Gastroesophageal sphincter (tissue), 4 donors: Measurements from ENCODE around the gene HIVEP3. TPM values are rescaled to one million over a fixed set of nuclear protein-coding genes. Genes with fewer than 3 reads are reported as not detected.

ENCODE experiments used
- ATAC-seq: fragments of 150-250 bp; one replicate; pipeline ENCODE4 v1.9.1; 2016; ENCODE audit warnings: mild to moderate bottlenecking, moderate library complexity
- H3K27ac ChIP-seq, 4 donors: fragments of 200-600 bp; sonication (generic) in 3 of 4; 1 replicate in 3 of 4; 2 replicates in 1 of 4; pipeline ENCODE4 v1.5.1; 2016 to 2019
- H3K27me3 ChIP-seq: fragments of 200-600 bp; sonication (generic); one replicate; pipeline ENCODE4 v1.5.1; 2019
- H3K36me3 ChIP-seq, 2 donors: fragments of 200-600 bp; sonication (generic); one replicate each; pipeline ENCODE4 v1.5.1; 2019; ENCODE audit warnings: control low read depth in 1 of 2
- H3K4me1 ChIP-seq, 3 donors: fragments of 200-600 bp; sonication (generic); 1 replicate in 2 of 3; 2 replicates in 1 of 3; pipeline ENCODE4 v1.5.1; 2016 to 2019; ENCODE audit warnings: control low read depth in 2 of 3
- H3K4me3 ChIP-seq, 2 donors: fragments of 200-600 bp; sonication (generic); one replicate each; pipeline ENCODE4 v1.5.1; 2019; ENCODE audit warnings: mild to moderate bottlenecking in 1 of 2, moderate library complexity in 1 of 2
- H3K9me3 ChIP-seq, 3 donors: fragments of 200-600 bp; sonication (generic); one replicate each; pipeline ENCODE4 v1.5.1; 2017 to 2019; ENCODE audit warnings: control low read depth in 2 of 3
- EP300 ChIP-seq: sonication (generic); formaldehyde crosslinking; IDR thresholded peaks from one replicate; pipeline ENCODE4 v1.6.1; 2017; ENCODE audit warnings: antibody characterized with exemption, mild to moderate bottlenecking
- POLR2A ChIP-seq, 2 donors: fragments of 450-650 bp; IDR thresholded peaks; one replicate each; pipeline ENCODE4 v1.6.1; 2017; ENCODE audit warnings: antibody characterized with exemption in 2 of 2, mild to moderate bottlenecking in 2 of 2, moderate library complexity in 1 of 2
- POLR2AphosphoS5 ChIP-seq: sonication (generic); formaldehyde crosslinking; IDR thresholded peaks from one replicate; pipeline ENCODE4 v1.6.1; 2017; ENCODE audit warnings: antibody characterized with exemption
- WGBS, 2 donors: methylation state at CpG; one replicate each; pipeline ENCODE4 v1.1.5; 2018; ENCODE audit warnings: low coverage in 1 of 2; 5-methylcytosine and 5-hydroxymethylcytosine counted together
- total RNA-seq, 4 donors: library from RNA; depleted of rRNA; stranded (reverse); fragments of >200 nt; gene quantifications; one replicate each; pipeline ENCODE4 v1.1.0, GENCODE V29; 2016
- TF ChIP-seq, protein P1 (sequence below), 4 experiments: fragments of 200-600 bp in 2 of 4; fragments of 450-650 bp in 2 of 4; sonication (generic) in 1 of 4; IDR thresholded peaks; one replicate each; pipeline ENCODE4 v1.5.1; 2017 to 2019; ENCODE audit warnings: antibody characterized with exemption in 4 of 4, mild to moderate bottlenecking in 2 of 4, moderate library complexity in 2 of 4

Gene HIVEP3
- total RNA-seq, 4 donors from 2014 or later: 1.9 to 3.8 (median 2.8) TPM

GRCh38 chr1:41724926-41725325 is 193.8 kb downstream of the HIVEP3 start:
- Histone ChIP-seq H3K36me3 (no peaks in the 10 kb centered on the region), H3K9me3 (no peaks in the 10 kb centered on the region), H3K27ac (no peak overlapping the region), H3K4me3 (no peak overlapping the region), H3K4me1 (peaks cover 0 to 29% (median 0%) of the 10 kb centered on the region in 3 donors), H3K27me3 (no peaks in the 10 kb centered on the region)
- TF ChIP-seq EP300: no peak
- TF ChIP-seq POLR2AphosphoS5: no peak
- TF ChIP-seq POLR2A (IDR thresholded peaks at IDR 0.05): no peak
- TF ChIP-seq, protein P1, sequence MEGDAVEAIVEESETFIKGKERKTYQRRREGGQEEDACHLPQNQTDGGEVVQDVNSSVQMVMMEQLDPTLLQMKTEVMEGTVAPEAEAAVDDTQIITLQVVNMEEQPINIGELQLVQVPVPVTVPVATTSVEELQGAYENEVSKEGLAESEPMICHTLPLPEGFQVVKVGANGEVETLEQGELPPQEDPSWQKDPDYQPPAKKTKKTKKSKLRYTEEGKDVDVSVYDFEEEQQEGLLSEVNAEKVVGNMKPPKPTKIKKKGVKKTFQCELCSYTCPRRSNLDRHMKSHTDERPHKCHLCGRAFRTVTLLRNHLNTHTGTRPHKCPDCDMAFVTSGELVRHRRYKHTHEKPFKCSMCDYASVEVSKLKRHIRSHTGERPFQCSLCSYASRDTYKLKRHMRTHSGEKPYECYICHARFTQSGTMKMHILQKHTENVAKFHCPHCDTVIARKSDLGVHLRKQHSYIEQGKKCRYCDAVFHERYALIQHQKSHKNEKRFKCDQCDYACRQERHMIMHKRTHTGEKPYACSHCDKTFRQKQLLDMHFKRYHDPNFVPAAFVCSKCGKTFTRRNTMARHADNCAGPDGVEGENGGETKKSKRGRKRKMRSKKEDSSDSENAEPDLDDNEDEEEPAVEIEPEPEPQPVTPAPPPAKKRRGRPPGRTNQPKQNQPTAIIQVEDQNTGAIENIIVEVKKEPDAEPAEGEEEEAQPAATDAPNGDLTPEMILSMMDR (IDR thresholded peaks at IDR 0.05): no peak
- ATAC-seq: no peak
- 91% methylated on average over 3 of the region's 3 CpGs; no CpG with 5 or more reads in 1 of the 2 donors for WGBS, 2 donors

DNA sequence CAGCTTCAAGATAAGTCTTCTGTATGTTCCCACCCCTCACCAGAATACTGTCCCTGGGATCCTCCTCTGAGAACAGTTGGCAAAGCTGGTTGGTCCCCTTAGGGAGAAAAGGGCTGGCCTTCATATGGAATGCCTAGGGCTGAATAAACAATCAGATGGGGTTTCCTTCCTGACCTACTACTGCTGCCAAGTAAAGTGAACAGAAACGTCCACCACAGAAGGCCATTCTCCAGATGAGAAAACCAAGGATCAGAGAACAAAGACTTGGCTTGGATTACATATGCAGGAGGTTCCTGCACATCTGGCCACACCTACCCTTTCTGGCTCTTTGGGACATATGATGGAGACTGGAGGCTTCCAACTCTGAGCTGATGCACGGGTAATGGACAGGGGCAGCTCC is 194.5 kb downstream of the HIVEP3 start:
- H3K27ac ChIP-seq: no peak overlapping the region
- TF ChIP-seq, protein P1 (IDR thresholded peaks at IDR 0.05): no peak
- no peak for TF ChIP-seq EP300
- no peak for TF ChIP-seq POLR2A (IDR thresholded peaks at IDR 0.05)
- TF ChIP-seq POLR2AphosphoS5: no peak
- H3K4me3 ChIP-seq: no peak overlapping the region
- no peak for ATAC-seq
- H3K9me3 ChIP-seq: no peaks in the 10 kb centered on the region
- no peaks in the 10 kb centered on the region for H3K27me3 ChIP-seq
- 60% methylated on average over 1 of the region's 2 CpGs; no CpG with 5 or more reads in 1 of the 2 donors for WGBS, 2 donors
- H3K4me1 ChIP-seq: peaks cover 0 to 29% (median 0%) of the 10 kb centered on the region in 3 donors
- no peaks in the 10 kb centered on the region for H3K36me3 ChIP-seq

DNA sequence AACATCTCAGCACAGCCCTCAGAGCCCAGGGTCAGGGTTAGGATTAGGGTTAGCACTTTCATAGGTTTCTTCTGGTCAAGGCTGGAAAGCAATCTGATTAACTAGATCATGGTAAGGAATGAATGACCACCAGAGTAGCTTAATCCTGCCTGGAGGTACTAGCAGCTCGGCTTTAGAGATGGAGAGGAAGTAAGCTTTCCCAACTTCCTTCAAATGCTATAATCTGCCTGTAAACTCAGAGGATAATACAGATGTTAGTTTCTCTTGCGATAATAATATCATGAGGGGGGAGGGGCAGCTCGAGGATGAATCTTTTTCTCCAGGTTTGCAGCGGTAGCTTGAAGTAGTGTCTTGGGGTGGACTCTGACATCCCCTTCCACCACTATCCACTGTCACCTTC is 194.9 kb downstream of the HIVEP3 start:
- 42 to 66% methylated on average over 4 of the region's 4 CpGs for WGBS, 2 donors
- H3K27me3 ChIP-seq: no peaks in the 10 kb centered on the region
- no peak overlapping the region for H3K27ac ChIP-seq
- ATAC-seq: no peak
- no peaks in the 10 kb centered on the region for H3K9me3 ChIP-seq
- TF ChIP-seq, protein P1 (IDR thresholded peaks at IDR 0.05): no peak
- TF ChIP-seq POLR2A (IDR thresholded peaks at IDR 0.05): no peak
- TF ChIP-seq EP300: no peak
- no peak for TF ChIP-seq POLR2AphosphoS5
- H3K4me3 ChIP-seq: no peak overlapping the region
- H3K36me3 ChIP-seq: no peaks in the 10 kb centered on the region
- H3K4me1 ChIP-seq: peaks cover 0 to 28% (median 0%) of the 10 kb centered on the region in 3 donors

GRCh38 chr1:41722184-41722583 is 196.5 kb downstream of the HIVEP3 start:
- H3K4me3 ChIP-seq: no peak overlapping the region
- peaks cover 0 to 12% (median 0%) of the 10 kb centered on the region in 3 donors for H3K4me1 ChIP-seq
- no peaks in the 10 kb centered on the region for H3K9me3 ChIP-seq
- 75% methylated on average over 1 of the region's 1 CpG; no CpG with 5 or more reads in 1 of the 2 donors for WGBS, 2 donors
- TF ChIP-seq EP300: no peak
- no peak for TF ChIP-seq POLR2AphosphoS5
- TF ChIP-seq POLR2A (IDR thresholded peaks at IDR 0.05): no peak
- TF ChIP-seq, protein P1 (IDR thresholded peaks at IDR 0.05): no peak
- no peaks in the 10 kb centered on the region for H3K36me3 ChIP-seq
- no peak for ATAC-seq
- no peak overlapping the region for H3K27ac ChIP-seq
- no peaks in the 10 kb centered on the region for H3K27me3 ChIP-seq

DNA sequence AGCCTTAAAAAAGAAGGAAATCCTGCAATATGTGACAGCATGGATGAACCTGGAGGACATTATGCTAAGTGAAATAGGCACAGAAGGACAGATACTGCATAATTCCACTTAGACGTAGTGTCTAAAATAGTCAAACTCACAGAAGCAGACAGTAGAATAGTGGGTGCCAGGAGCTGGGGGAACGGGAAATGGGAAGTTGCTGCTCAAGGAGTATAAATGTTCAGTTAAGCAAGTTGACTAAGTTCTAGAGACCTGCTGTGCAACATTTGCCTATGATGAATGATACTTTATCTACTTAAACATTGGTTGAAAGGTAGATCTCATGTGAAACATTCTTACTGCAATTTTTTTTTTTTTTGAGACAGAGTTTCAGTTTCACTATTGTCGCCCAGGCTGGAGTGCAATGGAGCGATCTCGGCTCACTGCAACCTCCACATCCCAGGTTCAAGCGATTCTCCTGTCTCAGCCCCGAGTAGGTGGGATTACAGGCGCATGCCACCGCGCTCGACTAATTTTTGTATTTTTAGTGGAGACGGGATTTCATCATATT is 197.8 kb downstream of the HIVEP3 start:
- H3K4me1 ChIP-seq: peaks cover 0 to 11% (median 0%) of the 10 kb centered on the region in 3 donors
- no peak for TF ChIP-seq POLR2AphosphoS5
- TF ChIP-seq EP300: no peak
- no peak for TF ChIP-seq POLR2A (IDR thresholded peaks at IDR 0.05)
- TF ChIP-seq, protein P1 (IDR thresholded peaks at IDR 0.05): no peak
- no peak for ATAC-seq
- H3K4me3 ChIP-seq: no peak overlapping the region
- no peaks in the 10 kb centered on the region for H3K9me3 ChIP-seq
- H3K36me3 ChIP-seq: no peaks in the 10 kb centered on the region
- no peak overlapping the region for H3K27ac ChIP-seq
- 84 to 87% methylated on average over 10 to 12 of the region's 12 CpGs for WGBS, 2 donors
- no peaks in the 10 kb centered on the region for H3K27me3 ChIP-seq
